OCI-LY1 (cell line): ENCODE results near the gene IGLL5.

ENCODE experiments used
- CTCF ChIP-seq: fragments of 200-600 bp; sonication (generic), shearing (Covaris generic); IDR thresholded peaks from 2 replicates; pipeline ENCODE4 v1.5.1; 2017; ENCODE audit warnings: mild to moderate bottlenecking, antibody characterized with exemption, low read length, moderate library complexity, mixed read lengths
- EZH2 ChIP-seq: fragments of 200-600 bp; sonication (generic), shearing (Covaris generic); IDR thresholded peaks from 2 replicates; pipeline ENCODE4 v1.8.0; 2017; ENCODE audit warnings: borderline replicate concordance, mixed run types, mild to moderate bottlenecking, antibody characterized with exemption, low read length, moderate library complexity, mixed read lengths

DNA sequence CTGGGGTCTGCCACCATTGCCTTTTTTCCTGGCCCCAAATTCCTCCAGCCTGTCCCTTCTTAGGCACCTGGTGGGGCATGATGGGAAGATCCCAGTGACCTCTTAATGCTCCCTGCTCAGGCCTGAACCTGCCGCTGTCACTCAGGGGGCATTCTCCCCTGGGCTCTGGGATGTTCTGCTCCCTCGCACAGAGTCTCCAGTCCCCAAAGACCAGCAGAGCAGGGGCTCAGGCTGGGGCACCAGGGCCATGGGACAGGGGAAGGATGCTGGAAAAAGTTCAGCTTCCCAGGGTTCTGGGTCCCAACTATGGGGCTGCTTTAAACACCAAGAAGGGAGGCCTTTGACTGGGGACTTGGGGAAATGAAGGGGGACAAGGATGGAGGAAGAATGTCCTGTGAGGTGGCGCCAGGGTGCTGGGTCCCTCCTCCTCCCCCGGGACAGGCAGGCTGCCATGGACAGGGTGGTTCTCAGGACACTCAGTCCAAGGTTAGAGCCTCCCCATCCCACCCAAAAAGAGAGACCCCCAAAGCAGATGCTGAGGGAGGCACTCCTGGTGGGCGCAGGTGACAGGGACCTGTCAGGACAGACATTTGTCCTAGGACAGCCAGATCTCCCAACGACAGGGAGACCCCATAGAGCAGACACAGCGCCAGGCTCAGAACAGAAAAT lies 30.8 kb downstream of the IGLL5 start:
- TF ChIP-seq EZH2 (no peak), CTCF (no peak)
